Stimulated activated CD8-positive, alpha-beta memory T cell treated with anti-CD3 and anti-CD28 coated beads, Interleukin-7, amount 100 ng/mL, for 48 hours (primary cell): ENCODE results near the gene AFF3.

Source experiments
- DNase-seq, 2 donors: peaks; one replicate each; pipeline ENCODE4 v3.0.0-alpha.2; 2020; ENCODE audit warnings: low read depth in 1 of 2; ENCODE audit errors: extremely low read depth in 1 of 2

The AFF3 gene

GRCh38 chr2:100151310-100151709 is 8.9 kb upstream of the AFF3 start:
- no peak for DNase-seq

DNA sequence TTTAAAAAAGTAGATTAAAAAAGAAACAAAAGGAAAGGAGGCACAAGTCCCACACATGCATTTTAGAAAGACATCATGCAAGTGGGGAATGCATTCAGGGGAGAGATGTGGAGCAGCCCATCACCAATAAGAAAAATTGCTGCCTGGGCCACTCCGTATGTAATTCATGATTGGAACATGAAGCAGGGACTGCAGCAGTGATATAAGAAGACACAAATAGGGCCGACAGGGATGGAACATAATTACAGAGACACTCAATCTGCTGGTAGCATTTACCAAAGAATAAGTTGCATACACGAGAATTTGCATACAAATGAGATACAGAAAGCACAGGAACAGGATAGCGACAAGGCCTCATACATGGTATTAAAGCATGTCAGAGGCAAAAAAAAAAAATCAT is 6.5 kb upstream of the AFF3 start:
- DNase-seq, result no peak

DNA sequence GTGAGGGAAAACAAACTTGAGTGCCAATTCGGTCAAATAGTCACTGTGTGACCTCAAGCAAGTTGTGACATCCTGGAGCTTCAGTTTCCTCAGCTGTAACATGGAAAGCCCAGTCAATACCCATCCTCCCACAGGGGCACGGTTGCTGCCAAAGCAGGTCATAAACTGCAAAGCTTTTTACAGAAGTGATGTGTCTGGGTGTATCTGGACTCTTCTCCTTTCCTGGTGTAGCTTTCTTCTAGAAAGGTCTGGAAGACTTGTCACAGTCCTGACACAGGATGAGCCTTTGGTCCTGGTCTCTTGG is 4.2 kb upstream of the AFF3 start:
- no peak for DNase-seq

DNA sequence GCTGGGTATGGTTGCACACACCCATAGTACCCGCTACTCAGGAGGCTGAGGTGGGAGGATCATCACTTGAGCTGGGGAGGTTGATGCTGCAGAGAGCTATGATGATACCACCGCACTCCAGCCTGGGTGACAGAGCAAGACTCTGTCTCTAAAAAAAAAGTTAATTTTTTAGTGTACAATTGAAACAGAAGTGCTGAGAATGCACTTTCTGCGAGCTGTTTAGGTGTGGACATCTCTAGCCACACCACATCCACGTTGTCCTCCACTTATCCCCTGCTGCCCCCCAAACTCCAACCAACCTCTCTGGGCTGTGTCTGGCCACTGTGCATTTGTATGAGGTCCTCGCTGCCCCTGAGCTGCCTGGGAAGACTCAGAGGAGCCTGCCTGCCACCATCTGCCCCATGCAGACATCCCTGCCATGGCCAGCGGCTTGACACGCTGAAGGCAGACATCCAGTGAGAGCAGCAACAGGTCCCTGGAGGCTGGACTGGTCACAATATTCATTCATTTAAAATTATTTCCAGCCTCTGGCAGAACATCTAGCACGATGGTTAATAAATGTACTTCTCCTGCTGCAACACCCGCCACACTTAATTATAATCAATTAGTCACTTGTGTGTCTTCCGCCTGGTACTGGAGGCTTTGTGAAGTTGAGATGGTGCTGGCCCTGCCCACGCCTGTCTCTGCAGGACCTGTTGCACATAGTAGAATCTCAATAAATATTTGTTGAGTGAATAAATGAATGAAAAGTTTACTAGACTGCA is 3.7 kb upstream of the AFF3 start:
- no peak for DNase-seq

- no peak for DNase-seq
Measured at GRCh38 chr2:100143286-100143685, 896 bp upstream of the AFF3 start.

GRCh38 chr2:100141906-100142305 is 484 bp downstream of the AFF3 start:
- no peak for DNase-seq

DNA sequence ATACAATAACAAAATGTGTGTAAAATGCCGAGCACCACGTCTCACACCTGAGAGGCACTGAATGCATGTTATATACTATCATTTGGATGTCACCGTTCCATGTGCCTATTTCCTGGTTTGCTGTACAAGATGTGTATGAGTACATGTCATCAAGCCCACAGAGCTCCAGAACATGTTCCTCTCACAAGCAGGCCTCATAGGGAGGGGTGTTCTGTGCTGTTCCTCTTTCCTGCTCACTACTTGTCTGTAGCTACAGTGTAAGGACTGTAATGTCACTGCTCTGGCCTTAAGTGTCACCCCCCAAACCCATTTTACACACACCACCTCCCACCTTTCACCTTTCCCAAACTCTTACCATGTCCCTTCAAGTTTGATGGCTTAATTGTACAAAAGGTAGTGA is 1.8 kb downstream of the AFF3 start:
- DNase-seq, result no peak

DNA sequence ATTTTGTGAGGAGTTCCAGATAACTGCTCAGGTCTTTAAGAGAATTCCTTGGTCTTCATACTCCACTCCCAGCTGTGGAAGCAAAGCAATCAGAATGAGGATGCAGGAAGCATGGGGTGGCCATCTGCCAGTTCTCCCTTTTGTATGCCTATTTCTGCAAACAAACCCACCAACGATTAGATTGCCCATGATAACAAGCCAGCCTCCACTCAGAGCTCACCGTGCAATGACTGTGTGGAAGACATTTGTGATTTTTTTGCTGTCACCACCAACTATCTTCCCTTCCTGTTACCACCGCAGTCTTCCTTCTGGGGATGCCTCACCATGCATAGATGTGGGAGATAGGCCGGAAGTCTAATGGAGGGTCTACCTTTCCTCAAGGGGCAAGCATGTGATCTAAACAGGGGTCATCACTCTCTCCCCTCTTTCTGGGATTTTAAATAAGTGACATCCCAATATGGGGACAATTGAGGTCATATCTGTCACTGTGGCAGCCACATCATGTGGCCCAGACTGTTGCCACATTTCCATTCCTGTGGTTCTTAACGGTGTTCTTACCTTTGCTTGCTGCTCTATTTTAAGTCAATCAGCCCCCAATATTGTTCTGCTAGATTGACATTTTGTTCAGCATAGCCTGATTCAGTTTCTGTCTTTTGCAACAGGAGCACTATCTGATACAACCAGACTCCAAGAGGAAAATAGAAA is 4.4 kb downstream of the AFF3 start:
- DNase-seq, result no peak

DNA sequence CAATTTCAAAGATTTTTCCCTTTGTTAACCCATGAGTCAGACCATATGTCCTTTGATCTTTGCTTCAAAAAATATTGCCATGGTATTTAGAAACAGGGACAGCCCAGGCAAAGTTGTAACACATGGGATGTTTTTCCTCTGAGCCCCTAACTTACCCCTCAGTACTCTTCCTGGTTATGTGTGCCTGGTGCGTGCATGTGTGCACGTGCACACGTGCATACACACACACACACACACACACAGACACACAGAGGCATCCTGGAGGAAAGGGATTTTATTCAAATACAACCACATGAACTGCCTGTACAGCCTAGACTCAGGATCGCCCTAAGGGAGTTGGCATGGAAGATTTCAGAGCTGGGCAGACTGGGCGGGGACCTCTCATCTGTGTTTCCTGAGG is 5.1 kb downstream of the AFF3 start:
- DNase-seq, result no peak

GRCh38 chr2:100136310-100136709 is 6.1 kb downstream of the AFF3 start:
- DNase-seq, result no peak

DNA sequence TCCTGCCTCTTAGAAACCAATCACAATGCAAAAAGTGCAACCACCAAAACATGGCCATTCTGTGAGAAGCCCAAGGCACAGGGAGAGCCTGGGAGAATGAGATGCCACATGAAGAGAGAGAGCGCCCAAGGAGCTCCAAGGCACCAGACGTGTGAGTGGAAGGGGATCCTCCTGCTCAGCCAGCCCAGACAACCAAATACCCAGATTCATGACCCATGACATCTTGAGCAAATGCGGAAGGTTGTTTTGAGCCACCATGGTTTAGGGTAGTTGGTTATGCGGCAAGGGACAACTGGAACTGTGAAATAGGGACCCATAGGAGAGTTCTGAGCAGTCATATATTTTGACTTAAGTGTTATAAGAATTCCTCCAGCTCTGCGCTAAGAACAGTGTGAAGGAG is 7.0 kb downstream of the AFF3 start:
- no peak for DNase-seq

DNA sequence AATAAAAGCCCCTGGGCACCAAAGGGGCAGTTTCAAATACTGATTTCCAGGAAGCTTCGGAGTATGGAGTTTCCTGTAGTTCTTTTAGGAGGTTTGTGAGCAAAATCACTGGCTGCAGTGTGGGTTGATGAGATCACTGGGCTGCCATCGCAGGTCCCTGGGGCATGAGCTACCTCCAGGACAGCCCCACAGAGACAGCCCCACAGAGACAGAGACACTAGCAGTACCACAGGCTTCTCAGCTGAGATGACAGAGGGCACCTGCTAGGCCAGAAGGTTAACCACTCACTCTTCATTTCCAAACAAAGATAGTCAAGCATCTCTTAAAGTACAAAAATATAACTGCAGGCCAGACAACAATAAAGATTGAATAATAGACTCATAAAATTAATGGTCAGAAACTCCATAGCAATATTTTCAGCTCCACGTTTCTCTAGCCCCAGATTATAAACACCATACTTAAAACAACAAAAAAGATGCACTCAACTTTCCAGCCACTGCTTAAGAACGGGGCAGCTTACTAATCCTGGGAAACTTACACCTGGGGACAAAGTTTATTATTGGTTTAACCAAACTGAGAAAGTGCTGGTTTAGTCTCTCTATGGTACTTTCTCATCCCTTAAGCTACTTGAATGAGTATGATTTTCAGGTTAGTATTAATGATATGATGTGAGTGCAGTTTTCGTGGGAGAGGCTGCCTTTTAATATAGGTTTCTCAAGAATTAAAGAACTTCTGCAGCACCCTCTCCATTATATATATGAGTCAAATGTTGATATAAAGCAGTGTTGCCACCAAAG is 11.6 kb downstream of the AFF3 start:
- no peak for DNase-seq

DNA sequence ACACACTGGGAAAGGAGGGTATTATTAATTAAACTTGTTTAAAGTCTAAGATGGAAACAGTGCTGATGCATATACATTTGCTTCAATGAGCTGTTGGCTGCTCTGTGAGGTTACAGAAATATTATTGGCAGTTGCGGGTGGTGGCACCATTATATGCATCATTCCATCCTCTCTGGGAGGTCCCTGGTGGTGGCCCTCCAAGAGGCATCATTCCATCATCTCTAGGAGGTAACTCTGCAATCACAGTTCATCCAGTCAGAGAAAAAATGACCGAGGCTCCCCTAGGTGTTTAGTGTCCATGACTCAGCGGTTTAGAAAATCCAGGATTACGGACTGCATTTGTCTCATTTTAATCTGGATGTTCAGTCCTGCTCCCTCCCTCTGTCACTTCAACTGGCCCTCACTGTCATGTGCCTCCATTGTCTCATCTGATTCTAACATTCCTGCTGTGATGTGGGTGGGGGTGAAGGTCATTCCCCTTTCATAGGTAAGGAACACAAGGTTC is 15.4 kb downstream of the AFF3 start:
- DNase-seq, result no peak

GRCh38 chr2:100126201-100126600 is 16.2 kb downstream of the AFF3 start:
- DNase-seq, result no peak

DNA sequence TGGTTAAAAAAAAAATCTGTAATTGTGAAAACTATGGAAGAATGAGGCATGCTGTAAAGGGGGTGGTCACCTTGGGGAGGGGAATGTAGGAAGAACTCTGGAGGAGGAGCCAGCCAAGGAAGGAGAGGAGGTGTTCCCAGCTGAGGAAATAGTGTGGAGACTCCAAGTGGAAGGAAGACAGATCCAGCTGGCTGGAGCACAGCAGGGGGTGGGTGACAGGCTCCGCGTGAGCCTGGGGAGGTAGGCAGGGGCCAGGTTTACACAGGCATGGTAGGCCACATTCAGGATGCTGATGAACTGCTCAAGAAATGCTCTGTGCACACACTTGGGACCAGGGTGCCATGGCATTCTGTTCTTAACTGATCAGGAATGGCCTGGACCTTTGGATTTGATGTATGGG is 16.8 kb downstream of the AFF3 start:
- no peak for DNase-seq

DNA sequence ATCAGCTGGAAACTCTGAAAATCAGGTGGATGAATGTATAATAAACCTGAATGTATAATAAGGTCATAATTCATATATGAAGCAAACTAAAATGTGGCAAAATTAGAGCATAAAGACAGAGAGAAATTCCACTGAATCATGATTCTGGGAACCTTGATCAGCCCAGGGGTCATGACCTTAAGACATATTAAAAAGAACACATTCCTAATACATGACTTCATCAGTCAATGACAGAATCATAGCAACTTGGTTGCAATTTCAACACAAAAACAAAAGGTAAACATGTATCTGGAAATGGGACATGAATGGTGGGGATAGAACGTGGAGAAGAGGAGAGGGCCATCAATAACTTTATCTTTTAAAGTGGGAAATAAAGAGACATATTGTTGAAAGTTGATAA is 17.6 kb downstream of the AFF3 start:
- no peak for DNase-seq

DNA sequence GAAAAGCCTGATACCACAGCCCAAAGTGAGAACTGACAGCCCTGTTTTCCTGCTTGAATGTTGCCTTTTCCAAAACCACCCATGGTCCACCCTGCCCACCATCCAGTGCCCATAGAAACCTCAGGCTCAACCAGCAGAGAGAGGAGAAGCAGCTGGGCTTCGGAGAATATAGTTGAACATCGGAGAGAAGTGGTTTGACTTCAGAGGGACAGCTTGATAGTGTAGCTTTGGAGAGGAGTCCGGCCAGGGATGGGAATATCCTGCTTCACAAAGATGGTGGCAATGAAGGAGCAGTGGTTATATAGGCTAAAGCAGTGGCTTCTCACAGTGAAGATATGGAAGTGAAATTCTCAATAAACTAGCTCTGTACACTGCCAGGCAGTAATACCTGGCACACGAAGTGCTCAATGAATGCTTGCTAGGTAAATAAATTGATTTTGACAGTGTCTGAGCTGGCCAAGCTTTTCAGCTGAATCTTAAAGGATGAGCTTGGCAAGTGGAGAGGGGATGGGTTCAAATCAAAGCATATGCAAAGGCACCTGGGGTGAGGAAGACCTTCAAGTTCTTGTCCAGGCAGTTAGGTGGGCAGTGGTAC is 21.2 kb downstream of the AFF3 start:
- DNase-seq, result no peak

DNA sequence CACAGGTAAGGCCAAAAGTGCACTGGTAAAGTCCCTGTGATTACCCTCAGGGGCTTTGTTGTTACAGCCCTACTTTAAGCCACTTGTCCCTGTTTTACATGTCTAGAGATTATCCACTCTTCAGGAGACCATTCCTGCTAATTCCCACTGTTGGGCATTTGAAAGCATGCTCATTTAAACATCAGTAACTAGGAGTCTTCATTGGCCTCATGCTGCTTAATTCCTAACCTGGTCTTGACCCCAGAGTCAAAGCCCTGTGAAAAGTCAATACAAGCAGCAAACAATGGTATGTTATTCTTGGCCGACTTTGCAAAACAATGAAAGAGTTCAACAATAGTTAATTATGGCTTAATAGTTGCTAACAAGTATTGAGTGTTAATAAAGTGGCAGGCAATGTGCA is 23.2 kb downstream of the AFF3 start:
- DNase-seq, result no peak

GRCh38 chr2:100113990-100114433 is 28.4 kb downstream of the AFF3 start:
- no peak for DNase-seq

DNA sequence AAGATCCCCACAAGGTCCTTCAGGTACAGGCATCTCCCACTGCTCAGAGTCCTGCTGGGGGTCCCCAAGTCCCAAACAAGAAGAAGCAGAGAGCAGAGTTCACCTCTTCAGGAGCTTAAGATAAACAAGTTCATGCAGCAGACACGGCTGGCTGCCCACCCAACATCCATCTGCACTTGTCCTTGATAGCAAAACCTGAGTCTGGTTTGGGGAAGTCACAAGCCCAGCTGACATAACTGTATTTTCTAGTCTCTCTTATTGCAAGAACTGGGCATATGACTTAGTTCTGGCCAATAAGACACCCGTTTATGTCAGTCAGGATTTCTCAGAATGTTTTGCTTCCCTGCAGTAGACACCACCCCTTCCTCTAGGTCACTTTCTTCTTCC is 31.8 kb downstream of the AFF3 start:
- no peak for DNase-seq

DNA sequence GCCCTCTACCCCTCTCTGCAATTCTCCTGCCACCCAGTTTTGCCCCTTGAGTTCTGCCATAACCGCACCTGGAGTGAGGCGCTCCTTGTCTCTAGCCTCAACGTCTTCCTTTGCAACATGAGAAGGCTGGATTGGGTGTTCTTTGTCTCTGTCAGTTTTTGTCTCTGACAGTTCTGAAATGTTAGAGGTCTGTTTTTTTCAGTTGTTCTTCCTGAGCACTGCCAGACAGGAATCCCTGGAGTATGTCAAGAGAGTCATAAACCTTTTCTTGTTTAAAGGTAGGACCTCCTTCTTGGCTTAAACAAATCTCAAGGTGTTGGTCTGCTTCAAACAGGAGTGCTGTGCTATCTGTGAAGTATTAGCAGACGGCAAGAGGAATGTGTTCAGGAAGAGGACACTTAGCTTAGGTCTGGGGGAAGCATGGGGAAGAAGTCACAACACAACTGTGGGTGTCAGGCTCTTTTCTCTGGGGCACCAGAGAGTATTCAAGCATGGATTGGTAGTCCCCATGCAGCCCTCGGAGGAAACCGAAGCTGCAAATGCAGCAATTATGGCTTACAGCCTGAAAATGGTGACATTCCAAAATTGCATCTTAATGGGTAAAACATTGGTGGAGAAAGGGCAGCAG is 32.3 kb downstream of the AFF3 start:
- DNase-seq, result no peak
